Measurements from ENCODE around the gene CASP1. TPM values are rescaled to one million over a fixed set of nuclear protein-coding genes. Genes with fewer than 3 reads are reported as not detected.
"Not testable (repeated sequence)": the region's sequence is repeated elsewhere in the genome, so short reads cannot be mapped to it uniquely, and the experiment has no call there.

CASP1 gene
- total and polyA plus RNA-seq, 10 of the 15 experiments (the other 5 are each of a cell fraction or from before 2014, with no cell fraction given): 9.0 to 39.7 (median 17.6) TPM

GRCh38 chr11:105074166-105074530 is 39.2 kb upstream of the CASP1 start (continued):
- TF ChIP-seq EGR1 (IDR thresholded peaks at IDR 0.05; ENCODE audit: borderline replicate concordance in 1 of 2, low read depth in 2 of 2, low read length in 2 of 2) (no peak), CREM (IDR thresholded peaks at IDR 0.05; ENCODE audit: low read depth) (no peak), BRCA1 (IDR thresholded peaks at IDR 0.05; ENCODE audit: low read depth, low read length) (no peak), EED (IDR thresholded peaks at IDR 0.05; ENCODE audit: low read depth) (no peak), ATF3 (IDR thresholded peaks at IDR 0.05; ENCODE audit: borderline replicate concordance, extremely low read depth, low read depth, low read length) (no peak), MYC (IDR thresholded peaks at IDR 0.05; ENCODE audit: insufficient read depth, insufficient read length, insufficient replicate concordance, low read length, severe bottlenecking) (no peak)

GRCh38 chr11:105073456-105074165 is 38.7 kb upstream of the CASP1 start:
- H3K4me3 ChIP-seq: no peak overlapping the region
- ChIA-PET POLR2A (no interaction called here), RAD21 (ENCODE audit: unreplicated experiment) (no interaction called here), SMC1A (ENCODE audit: uncharacterized antibody, unreplicated experiment) (no interaction called here), CTCF (no interaction called here)
- H2AFZ ChIP-seq (ENCODE audit: control insufficient read depth, low read depth, low read length): no peak overlapping the region
- H3K9ac ChIP-seq (ENCODE audit: control insufficient read depth, insufficient read depth, low read length): no peak overlapping the region
- in situ Hi-C loops (cut with MboI): no loop called here
- TF ChIP-seq USF1 (IDR thresholded peaks at IDR 0.05; ENCODE audit: borderline replicate concordance, extremely low read length, insufficient read depth, low read depth, low read length) (no peak), KDM1A (IDR thresholded peaks at IDR 0.05; ENCODE audit: borderline replicate concordance) (no peak), CBX5 (IDR thresholded peaks at IDR 0.05; ENCODE audit: low read depth) (no peak), CBX3 (IDR thresholded peaks at IDR 0.05; ENCODE audit: borderline replicate concordance, low read depth) (no peak), TAF1 (IDR thresholded peaks at IDR 0.05; ENCODE audit: borderline replicate concordance, low read depth, low read length) (no peak), CREM (IDR thresholded peaks at IDR 0.05; ENCODE audit: low read depth) (no peak), PAX8 (IDR thresholded peaks at IDR 0.05) (no peak), CHD1 (IDR thresholded peaks at IDR 0.05; ENCODE audit: low read depth, low read length) (no peak), JUND (IDR thresholded peaks at IDR 0.05; ENCODE audit: low read depth, low read length) (no peak), NFIC (IDR thresholded peaks at IDR 0.05; ENCODE audit: low read depth, low read length) (no peak), DPF2 (IDR thresholded peaks at IDR 0.05) (no peak)
- intact Hi-C loops (cut with micrococcal nuclease; ENCODE audit: unreplicated experiment): no loop called here
- H3K27me3 ChIP-seq (replicated peaks in 1 of 2; ENCODE audit: control insufficient read depth in 2 of 2, insufficient read depth in 2 of 2, low read length in 1 of 2): 0 out of 4 replicates have a peak, but pooled peaks cover 0 to 2% of the 10 kb centered on the region in 2 experiments
- FAIRE-seq (no peak), ATAC-seq (no peak), DNase-seq (ENCODE audit: low read depth, low spot score) (no peak)
- 33% methylated on average over 1 of the region's 1 CpG for WGBS (ENCODE audit: insufficient coverage, insufficient replicate concordance, low lambda C conversion rate, missing lambda C conversion rate)
- no peaks in the 10 kb centered on the region for H3K36me3 ChIP-seq (ENCODE audit: control insufficient read depth in 2 of 2, insufficient read depth in 2 of 2, low read length in 1 of 2)
- H3K27ac ChIP-seq (ENCODE audit: control insufficient read depth, insufficient read depth): no peak overlapping the region
- no peaks in the 10 kb centered on the region for H3K4me1 ChIP-seq (ENCODE audit: control insufficient read depth, insufficient read depth, low read length)
- no TSS peak for BruUV-seq (replicated peaks)
- no peaks in the 10 kb centered on the region for H4K20me1 ChIP-seq (ENCODE audit: control insufficient read depth, insufficient read depth)
- no peak overlapping the region for H3K4me2 ChIP-seq (ENCODE audit: control insufficient read depth, insufficient read depth)
- H3K79me2 ChIP-seq (ENCODE audit: control insufficient read depth, insufficient read depth, low read length): no peaks in the 10 kb centered on the region
- H3K9me3 ChIP-seq (replicated peaks; ENCODE audit: control insufficient read depth, insufficient read depth, low read length): no peaks in the 10 kb centered on the region

- H3K9ac ChIP-seq (ENCODE audit: control insufficient read depth, insufficient read depth, low read length); BruUV-seq (replicated peaks); H3K36me3 ChIP-seq (ENCODE audit: control insufficient read depth in 2 of 2, insufficient read depth in 2 of 2, low read length in 1 of 2); H3K9me3 ChIP-seq (replicated peaks; ENCODE audit: control insufficient read depth, insufficient read depth, low read length); CTCF ChIA-PET; FAIRE-seq; H3K79me2 ChIP-seq (ENCODE audit: control insufficient read depth, insufficient read depth, low read length); H3K27ac ChIP-seq (ENCODE audit: control insufficient read depth, insufficient read depth); H3K27me3 ChIP-seq (replicated peaks in 1 of 2; ENCODE audit: control insufficient read depth in 2 of 2, insufficient read depth in 2 of 2, low read length in 1 of 2); H2AFZ ChIP-seq (ENCODE audit: control insufficient read depth, low read depth, low read length); DNase-seq (ENCODE audit: low read depth, low spot score); POLR2A ChIA-PET; intact Hi-C loops (cut with micrococcal nuclease; ENCODE audit: unreplicated experiment); H4K20me1 ChIP-seq (ENCODE audit: control insufficient read depth, insufficient read depth); in situ Hi-C loops (cut with MboI); H3K4me1 ChIP-seq (ENCODE audit: control insufficient read depth, insufficient read depth, low read length); SMC1A ChIA-PET (ENCODE audit: uncharacterized antibody, unreplicated experiment); H3K4me3 ChIP-seq; RAD21 ChIA-PET (ENCODE audit: unreplicated experiment); H3K4me2 ChIP-seq (ENCODE audit: control insufficient read depth, insufficient read depth); ATAC-seq: not testable (repeated sequence)
- 0% methylated on average over 1 of the region's 2 CpGs for WGBS (ENCODE audit: insufficient coverage, insufficient replicate concordance, low lambda C conversion rate, missing lambda C conversion rate)
Observed at GRCh38 chr11:105072080-105072479, 37.1 kb upstream of the CASP1 start.
